Vagina (tissue), 2 donors: ENCODE measurements around the gene MRPL45. TPM values are rescaled to one million over a fixed set of nuclear protein-coding genes. Genes with fewer than 3 reads are reported as not detected.

Experiments
- DNase-seq, 2 donors: peaks; one replicate each; pipeline ENCODE4 v3.0.0-alpha.2; 2017; ENCODE audit errors: extremely low spot score in 2 of 2
- H3K27ac ChIP-seq: fragments of 200-600 bp; sonication (generic); one replicate; pipeline ENCODE4 v1.5.1; 2019
- H3K27me3 ChIP-seq: fragments of 200-600 bp; sonication (generic); one replicate; pipeline ENCODE4 v1.5.1; 2019
- H3K36me3 ChIP-seq, 2 donors: fragments of 200-600 bp; sonication (generic); one replicate each; pipeline ENCODE4 v1.5.1; 2017 to 2019
- H3K4me1 ChIP-seq: fragments of 200-600 bp; sonication (generic); one replicate; pipeline ENCODE4 v1.5.1; 2019
- H3K4me3 ChIP-seq, 2 donors: fragments of 200-600 bp; sonication (generic); 1 replicate in 1 of 2; 2 replicates in 1 of 2; pipeline ENCODE4 v1.5.1; 2016 to 2019
- H3K9me3 ChIP-seq: fragments of 200-600 bp; sonication (generic); one replicate; pipeline ENCODE4 v1.5.1; 2019
- CTCF ChIP-seq, 3 experiments: fragments of 450-650 bp in 2 of 3; fragments of 200-600 bp in 1 of 3; sonication (generic) in 1 of 3; IDR thresholded peaks; one replicate each; pipeline ENCODE4 v1.5.1; 2017 to 2019; ENCODE audit warnings: antibody characterized with exemption in 3 of 3, mild to moderate bottlenecking in 2 of 3, moderate library complexity in 2 of 3
- POLR2A ChIP-seq, 2 donors: fragments of 450-650 bp; IDR thresholded peaks; one replicate each; pipeline ENCODE4 v1.6.1; 2017; ENCODE audit warnings: antibody characterized with exemption in 2 of 2, mild to moderate bottlenecking in 2 of 2, moderate library complexity in 2 of 2
- POLR2AphosphoS5 ChIP-seq, 2 donors: sonication (generic); formaldehyde crosslinking; IDR thresholded peaks; one replicate each; pipeline ENCODE4 v1.9.0; 2017; ENCODE audit warnings: antibody characterized with exemption in 2 of 2, mild to moderate bottlenecking in 2 of 2, low read depth in 1 of 2; ENCODE audit not compliant: insufficient read depth in 1 of 2
- intact Hi-C: fragments of 100-400 bp; cut with DNase I; formaldehyde crosslinking; loops from one replicate; pipeline ENCODE4 v1.15.1; 2023
- total RNA-seq: library from RNA; depleted of rRNA; stranded (reverse); fragments of >200 nt; gene quantifications from one replicate; pipeline ENCODE4 v1.2.3, GENCODE V29; 2016

The MRPL45 gene
- total RNA-seq, 1 donor from 2014 or later: 22.1 TPM

GRCh38 chr17:38364741-38365140 is 67.8 kb downstream of the MRPL45 start:
- H3K9me3 ChIP-seq: no peaks in the 10 kb centered on the region
- H3K4me3 ChIP-seq: no peak overlapping the region
- intact Hi-C loops: no loop called here
- H3K27ac ChIP-seq: no peak overlapping the region
- no peak for TF ChIP-seq POLR2AphosphoS5 (IDR thresholded peaks at IDR 0.05; ENCODE audit: insufficient read depth in 1 of 2, low read depth in 1 of 2)
- no peak for TF ChIP-seq CTCF (IDR thresholded peaks at IDR 0.05)
- TF ChIP-seq POLR2A (IDR thresholded peaks at IDR 0.05): no peak
- peaks cover 6% of the 10 kb centered on the region for H3K4me1 ChIP-seq
- DNase-seq: no peak
- H3K27me3 ChIP-seq: no peaks in the 10 kb centered on the region
- peaks cover 0 to 41% of the 10 kb centered on the region in 2 donors for H3K36me3 ChIP-seq

- TF ChIP-seq POLR2A (IDR thresholded peaks at IDR 0.05) (no peak), CTCF (IDR thresholded peaks at IDR 0.05) (no peak), POLR2AphosphoS5 (IDR thresholded peaks at IDR 0.05; ENCODE audit: insufficient read depth in 1 of 2, low read depth in 1 of 2) (no peak)
- H3K27me3 ChIP-seq: no peaks in the 10 kb centered on the region
- no peak for DNase-seq
- H3K4me3 ChIP-seq: no peak overlapping the region
- H3K9me3 ChIP-seq: no peaks in the 10 kb centered on the region
- intact Hi-C loops: no loop called here
- H3K27ac ChIP-seq: no peak overlapping the region
- no peaks in the 10 kb centered on the region for H3K4me1 ChIP-seq
- H3K36me3 ChIP-seq: peaks cover 0 to 60% of the 10 kb centered on the region in 2 donors
Measured at GRCh38 chr17:38369124-38369886, 72.3 kb downstream of the MRPL45 start.

Other genes starting within 250 kb of the MRPL45 start
- gene TBC1D3C, start 228.5 kb upstream of the MRPL45 start, total RNA-seq: not detected
- not detected for gene TBC1D3E, start 169.2 kb upstream of the MRPL45 start, total RNA-seq
- not detected for gene TBC1D3, start 104.6 kb upstream of the MRPL45 start, total RNA-seq
- not detected for gene GPR179, start 46.8 kb downstream of the MRPL45 start, total RNA-seq
- gene SOCS7, start 54.7 kb downstream of the MRPL45 start, total RNA-seq: 14.7 TPM
- 70.2 TPM for gene ARHGAP23, start 131.3 kb downstream of the MRPL45 start, total RNA-seq